ENCODE measurements around the gene ERN1. TPM values are rescaled to one million over a fixed set of nuclear protein-coding genes. Genes with fewer than 3 reads are reported as not detected.

Gene ERN1
- total and polyA plus RNA-seq, 2 of the 13 experiments (the other 11 are each of a cell fraction or from before 2014, with no cell fraction given), result 6.0 to 12.7 TPM

- TF ChIP-seq IKZF5 (CRISPR knock-in tag; IDR thresholded peaks at IDR 0.05), result no peak
- TF ChIP-seq ZFP1 (CRISPR knock-in tag; IDR thresholded peaks at IDR 0.05), result no peak
- no peak for TF ChIP-seq SETDB1 (CRISPR knock-in tag; IDR thresholded peaks at IDR 0.05; ENCODE audit: borderline replicate concordance)
- TF ChIP-seq TOE1 (CRISPR knock-in tag; IDR thresholded peaks at IDR 0.05), result no peak
These were observed 44.9 kb upstream of the ERN1 start (continued) for GRCh38 chr17:64174686-64175456.

GRCh38 chr17:64173646-64174045, 43.7 kb upstream of the ERN1 start:
- Histone ChIP-seq H3K79me2 (ENCODE audit: insufficient read depth, low read length) (no peaks in the 10 kb centered on the region), H3K27me3 (ENCODE audit: control insufficient read depth in 1 of 2, insufficient read depth in 2 of 2, low read length in 2 of 2) (no peaks in the 10 kb centered on the region), H3K4me2 (ENCODE audit: low read depth, low read length) (no peak overlapping the region), H3K9ac (ENCODE audit: insufficient read depth, low read depth, low read length) (no peak overlapping the region), H3K9me3 (ENCODE audit: low read length) (no peaks in the 10 kb centered on the region), H3K36me3 (replicated peaks in 1 of 2; ENCODE audit: control insufficient read depth in 1 of 2, insufficient read depth in 2 of 2, low read length in 2 of 2) (peaks cover 16 to 35% of the 10 kb centered on the region in 2 experiments), H2AFZ (ENCODE audit: low read length) (no peak overlapping the region), H3K27ac (ENCODE audit: extremely low read length, insufficient read depth, low read length) (no peak overlapping the region), H3K4me1 (ENCODE audit: insufficient read depth, low read length) (peaks cover 28% of the 10 kb centered on the region), H3K4me3 (replicated peaks in 1 of 3; ENCODE audit: insufficient read depth in 1 of 3, low read depth in 2 of 3, low read length in 3 of 3) (no peak overlapping the region), H4K20me1 (ENCODE audit: insufficient read depth, low read length) (no peaks in the 10 kb centered on the region)
- intact Hi-C loops (cut with micrococcal nuclease; ENCODE audit: unreplicated experiment) (no loop called here), in situ Hi-C loops (cut with HindIII; ENCODE audit: extremely low pct_ligation_motif_present, low pct_unique_long_range_greater_than_20kb) (no loop called here)
- FAIRE-seq (no peak), ATAC-seq (no peak), DNase-seq (ENCODE audit: low spot score) (no peak)
- ChIA-PET POLR2A (interaction anchor here (3.2 kb wide), 1 partner anchor 28 kb away, joined by 8 read pairs; no protein-coding TSS in a partner anchor), CTCF (ENCODE audit: low intra/inter-chr PET ratio, low total read pairs) (no interaction called here)
- no TSS peak for BruUV-seq (replicated peaks)
- TF ChIP-seq ZNF414 (CRISPR knock-in tag; IDR thresholded peaks at IDR 0.05), result no peak
- no peak for TF ChIP-seq ZNF839 (CRISPR knock-in tag; IDR thresholded peaks at IDR 0.05; ENCODE audit: borderline replicate concordance)
- TF ChIP-seq HMG20A (CRISPR knock-in tag; IDR thresholded peaks at IDR 0.05; ENCODE audit: borderline replicate concordance), result no peak
- no peak for TF ChIP-seq HHEX (CRISPR knock-in tag; IDR thresholded peaks at IDR 0.05)
- TF ChIP-seq NFATC3 (CRISPR knock-in tag; IDR thresholded peaks at IDR 0.05), result no peak
- TF ChIP-seq HOXA9 (CRISPR knock-in tag; IDR thresholded peaks at IDR 0.05; ENCODE audit: borderline replicate concordance), result no peak
- TF ChIP-seq ARNT (IDR thresholded peaks at IDR 0.05), result no peak
- WGBS (ENCODE audit: low lambda C conversion rate), result 100% methylated on average over 3 of the region's 3 CpGs

Data from HepG2 (cell line).